MCF 10A (cell line): ENCODE measurements around the gene SSBP3. TPM values are rescaled to one million over a fixed set of nuclear protein-coding genes. Genes with fewer than 3 reads are reported as not detected.

ENCODE experiments used
- BruUV-seq: library from RNA; stranded (reverse); fragments of 400-500 nt; replicated peaks from 2 replicates; lab custom pipeline; 2021; lab: Mats Ljungman, UMichigan
- CTCF ChIA-PET: fragments of 300-600 bp; sonication (Branson Sonifier 250); formaldehyde crosslinking; extraction: SDS; loops from one replicate; lab custom pipeline; 2021; ENCODE audit warnings: antibody characterized with exemption, inconsistent platforms; lab: Yijun Ruan, JAX
- POLR2A ChIA-PET: fragments of 300-600, 350-650 bp; sonication (Branson Sonifier 250); formaldehyde crosslinking; extraction: SDS; loops from one replicate; lab custom pipeline; 2020; ENCODE audit warnings: antibody characterized with exemption, inconsistent platforms; lab: Yijun Ruan, JAX
- DNase-seq: peaks from one replicate; pipeline ENCODE4 v3.0.0-alpha.2; 2018; ENCODE audit not compliant: unreplicated experiment
- H3K27ac Mint-ChIP-seq: one replicate; pipeline ENCODE4 v1.8.0; 2022; ENCODE audit warnings: mild to moderate bottlenecking, low read depth, mixed read lengths; ENCODE audit not compliant: unreplicated experiment
- H3K27me3 Mint-ChIP-seq: one replicate; pipeline ENCODE4 v1.8.0; 2022; ENCODE audit warnings: mixed read lengths; ENCODE audit not compliant: insufficient read depth, unreplicated experiment
- H3K36me3 Mint-ChIP-seq: one replicate; pipeline ENCODE4 v1.8.0; 2022; ENCODE audit warnings: mild to moderate bottlenecking, moderate library complexity, mixed read lengths; ENCODE audit not compliant: insufficient read depth, unreplicated experiment
- H3K4me1 Mint-ChIP-seq: one replicate; pipeline ENCODE4 v1.8.0; 2022; ENCODE audit warnings: mixed read lengths; ENCODE audit not compliant: insufficient read depth, unreplicated experiment
- H3K4me3 Mint-ChIP-seq: one replicate; pipeline ENCODE4 v1.8.0; 2022; ENCODE audit warnings: mild to moderate bottlenecking, moderate library complexity, mixed read lengths; ENCODE audit not compliant: unreplicated experiment
- H3K9me3 Mint-ChIP-seq: one replicate; pipeline ENCODE4 v1.8.0; 2022; ENCODE audit warnings: mixed read lengths; ENCODE audit not compliant: unreplicated experiment
- CTCF ChIP-seq: fragments of 200-600 bp; IDR thresholded peaks from one replicate; pipeline ENCODE4 v1.8.0; 2022; ENCODE audit warnings: antibody characterized with exemption, mild to moderate bottlenecking; ENCODE audit not compliant: unreplicated experiment
- intact Hi-C: fragments of 100-400 bp; cut with micrococcal nuclease; formaldehyde crosslinking; loops from 2 replicates; pipeline ENCODE4 v1.14.1; 2022
- total RNA-seq: library from RNA; stranded (reverse); gene quantifications from 2 replicates; pipeline ENCODE4 v1.2.3, GENCODE V29; 2022

SSBP3 gene
- total RNA-seq, 1 experiment from 2014 or later = 8.6 TPM

GRCh38 chr1:54378157-54378873, 27.9 kb downstream of the SSBP3 start:
- H3K36me3 Mint-ChIP-seq = peaks cover 4% of the 10 kb centered on the region
- BruUV-seq = no TSS peak
- CTCF ChIA-PET = no interaction called here
- no peak for TF ChIP-seq CTCF
- H3K27ac Mint-ChIP-seq = no peak overlapping the region
- no peak overlapping the region for H3K4me3 Mint-ChIP-seq
- no peak for DNase-seq
- POLR2A ChIA-PET = interaction anchor here (0.5 to 0.6 kb wide), 2 partner anchors 298 to 503 kb away, joined by 3 to 4 read pairs; no protein-coding TSS in a partner anchor
- no peaks in the 10 kb centered on the region for H3K9me3 Mint-ChIP-seq
- no peaks in the 10 kb centered on the region for H3K4me1 Mint-ChIP-seq
- no peaks in the 10 kb centered on the region for H3K27me3 Mint-ChIP-seq
- intact Hi-C loops = no loop called here

GRCh38 chr1:54377040-54377691, 29.0 kb downstream of the SSBP3 start:
- H3K27me3 Mint-ChIP-seq = no peaks in the 10 kb centered on the region
- no peak overlapping the region for H3K4me3 Mint-ChIP-seq
- no peak overlapping the region for H3K27ac Mint-ChIP-seq
- no peak for DNase-seq
- no peaks in the 10 kb centered on the region for H3K4me1 Mint-ChIP-seq
- intact Hi-C loops = no loop called here
- ChIA-PET CTCF (interaction anchor here (0.9 kb wide), 1 partner anchor 296 kb away, joined by 3 read pairs; no protein-coding TSS in a partner anchor), POLR2A (no interaction called here)
- BruUV-seq = no TSS peak
- no peaks in the 10 kb centered on the region for H3K9me3 Mint-ChIP-seq
- TF ChIP-seq CTCF = no peak
- H3K36me3 Mint-ChIP-seq = no peaks in the 10 kb centered on the region

GRCh38 chr1:54376430-54377039, 29.7 kb downstream of the SSBP3 start:
- Mint-ChIP-seq H3K36me3 (no peaks in the 10 kb centered on the region), H3K4me1 (no peaks in the 10 kb centered on the region), H3K9me3 (no peaks in the 10 kb centered on the region), H3K27ac (no peak overlapping the region), H3K27me3 (no peaks in the 10 kb centered on the region), H3K4me3 (no peak overlapping the region)
- DNase-seq = no peak
- ChIA-PET POLR2A (no interaction called here), CTCF (interaction anchor here (0.9 kb wide), 1 partner anchor 295 kb away, joined by 3 read pairs; no protein-coding TSS in a partner anchor)
- intact Hi-C loops = no loop called here
- BruUV-seq = no TSS peak
- TF ChIP-seq CTCF = no peak
